Activated CD4-positive, CD25-positive, alpha-beta regulatory T cell treated with anti-CD3 and anti-CD28 coated beads, Interleukin-2, amount 50 U/mL, for 24 hours (primary cell): ENCODE data around the gene LYPD3.
A peak's percentile ranks its signal among the peaks of the same experiment; 100 is the strongest.
"Not testable (repeated sequence)": the region's sequence is repeated elsewhere in the genome, so short reads cannot be mapped to it uniquely, and the experiment has no call there.

Source experiments
- ATAC-seq, 2 donors: fragments of 150-1000 bp; cut with Tn5 transposase; one replicate each; pipeline ENCODE4 v1.10.0; 2021; ENCODE audit warnings: mild to moderate bottlenecking in 1 of 2, moderate library complexity in 1 of 2

LYPD3 gene

DNA sequence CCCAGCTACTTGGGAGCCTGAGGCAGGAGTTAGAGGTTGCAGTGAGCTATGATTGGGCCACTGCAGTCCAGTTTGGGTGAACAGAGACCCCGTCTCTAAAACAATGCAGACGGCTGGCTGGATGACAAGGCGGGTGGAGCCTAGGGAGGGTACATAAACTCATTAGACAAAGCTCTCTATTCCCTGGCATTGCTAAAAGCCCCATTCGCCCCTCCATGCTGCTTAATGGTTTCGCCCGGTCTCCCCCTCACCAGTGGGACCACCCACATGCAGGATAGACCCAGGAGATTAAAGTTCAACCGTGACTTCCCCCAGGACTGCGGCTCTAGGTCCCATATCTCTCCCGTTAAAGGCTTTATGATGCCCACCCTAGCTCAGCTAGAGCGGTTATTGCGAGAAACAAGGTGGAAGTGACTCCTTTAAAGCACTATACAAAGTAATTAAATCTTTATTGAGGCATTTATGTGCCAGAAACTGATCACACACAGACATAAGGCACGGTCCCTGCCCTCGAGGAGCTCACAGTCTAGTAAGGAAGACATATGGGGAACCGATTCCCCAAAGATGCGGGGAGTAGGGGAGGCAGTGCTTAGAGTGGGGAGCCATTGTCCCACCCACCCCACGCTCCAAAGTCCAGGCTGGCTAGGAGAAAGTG is 4.9 kb downstream of the LYPD3 start:
- ATAC-seq = no peak

DNA sequence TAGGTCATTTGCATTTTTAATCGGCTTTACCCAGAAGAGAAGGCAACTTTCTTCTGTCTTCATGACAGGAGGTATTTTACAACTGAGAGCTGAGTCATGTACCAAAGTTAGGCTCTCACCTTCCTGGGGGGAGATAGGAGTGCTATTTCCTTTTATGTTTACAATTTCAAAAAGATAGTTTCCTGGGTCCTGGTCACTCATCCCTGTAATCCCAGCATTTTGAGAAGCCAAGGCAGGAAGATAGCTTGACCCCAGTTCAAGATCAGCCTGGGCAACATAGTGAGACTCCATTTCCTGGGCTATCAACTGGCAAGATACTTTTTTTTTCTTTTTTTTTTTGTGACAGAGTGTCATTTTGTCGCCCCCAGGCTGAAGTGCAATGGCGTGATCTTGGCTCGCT is 7.6 kb downstream of the LYPD3 start:
- no peak for ATAC-seq

- no peak for ATAC-seq
Observed at GRCh38 chr19:43455321-43456113, 9.9 kb downstream of the LYPD3 start.

DNA sequence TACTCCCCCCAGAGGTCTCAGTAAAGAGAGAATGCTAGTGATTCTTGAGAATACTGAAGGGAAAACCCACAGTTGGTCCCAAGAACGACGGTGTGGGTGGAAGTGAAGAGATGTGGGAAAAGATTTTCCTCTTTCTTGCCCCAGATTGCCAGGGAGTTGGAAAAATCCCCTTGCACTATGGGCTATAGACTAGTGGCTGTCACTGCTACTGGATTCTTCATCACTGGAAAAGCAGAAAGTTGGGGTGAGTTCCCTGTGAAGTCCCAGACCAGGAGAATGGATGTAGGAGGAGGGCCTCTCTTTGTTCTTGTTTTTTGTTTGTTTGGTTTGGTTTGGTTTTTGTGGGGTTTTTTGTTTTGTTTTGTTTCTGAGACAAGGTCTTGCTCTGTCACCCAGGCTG is 11.4 kb downstream of the LYPD3 start:
- no peak for ATAC-seq

DNA sequence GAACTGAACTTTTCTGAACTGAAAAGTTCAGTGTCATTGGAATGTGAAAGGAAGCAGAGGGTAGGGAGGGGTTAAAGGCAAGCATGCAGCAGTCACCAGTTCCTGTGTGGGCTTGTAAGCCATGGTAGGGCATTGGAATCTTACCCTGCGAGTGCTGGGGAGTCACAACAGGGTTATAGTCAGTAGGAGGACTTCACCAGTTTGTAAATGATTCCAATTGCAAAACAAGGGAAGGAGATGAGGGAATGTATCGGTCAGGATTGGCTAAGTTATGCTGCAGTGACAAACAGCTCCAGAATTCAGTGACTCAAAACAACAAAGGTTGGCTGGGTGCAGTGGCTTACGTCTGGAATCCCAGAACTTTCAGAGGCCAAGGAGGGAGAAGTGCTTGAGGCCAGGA is 12.8 kb downstream of the LYPD3 start:
- no peak for ATAC-seq

GRCh38 chr19:43450545-43450997 is 14.8 kb downstream of the LYPD3 start:
- no peak for ATAC-seq

GRCh38 chr19:43447655-43448054 is 17.8 kb downstream of the LYPD3 start:
- no peak for ATAC-seq

DNA sequence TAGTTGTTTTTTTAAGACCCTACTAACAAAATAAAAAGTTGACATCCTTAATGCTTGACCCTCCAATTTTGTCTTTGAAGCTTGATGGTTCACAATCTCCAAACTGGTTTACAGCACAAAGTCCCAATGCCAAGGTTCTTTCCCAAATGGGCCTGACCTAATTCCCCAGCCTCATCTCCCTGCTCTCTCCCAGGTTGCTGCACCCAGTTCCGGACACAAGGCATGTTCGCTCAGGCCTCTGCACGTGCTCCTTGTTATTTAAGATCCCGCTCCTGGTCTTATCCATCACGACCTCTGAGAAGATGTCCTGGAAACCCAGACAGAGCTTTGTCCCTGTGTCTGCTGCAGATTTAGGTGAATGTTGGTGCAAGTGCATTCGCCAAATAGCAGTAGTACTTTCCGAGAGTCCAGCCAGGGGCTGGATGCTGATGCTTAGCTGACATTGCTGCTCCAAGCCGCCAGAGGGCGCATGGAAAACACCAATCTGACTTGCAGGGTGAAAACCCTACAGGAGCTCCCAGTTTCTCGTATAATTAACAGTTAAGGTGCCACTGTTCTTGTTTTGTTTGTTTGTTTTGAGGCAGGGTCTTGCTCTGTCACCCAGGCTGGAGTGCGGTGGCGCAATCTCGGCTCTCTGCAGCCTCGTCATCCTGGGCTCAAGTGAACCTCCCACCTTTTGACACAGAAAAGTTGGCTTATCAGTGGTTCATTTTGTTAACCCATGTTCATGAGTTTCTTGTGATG is 18.5 kb downstream of the LYPD3 start:
- peak; percentile 63 to 70 for ATAC-seq

- ATAC-seq = no peak
Observed at GRCh38 chr19:43445426-43445825, 20.0 kb downstream of the LYPD3 start.

DNA sequence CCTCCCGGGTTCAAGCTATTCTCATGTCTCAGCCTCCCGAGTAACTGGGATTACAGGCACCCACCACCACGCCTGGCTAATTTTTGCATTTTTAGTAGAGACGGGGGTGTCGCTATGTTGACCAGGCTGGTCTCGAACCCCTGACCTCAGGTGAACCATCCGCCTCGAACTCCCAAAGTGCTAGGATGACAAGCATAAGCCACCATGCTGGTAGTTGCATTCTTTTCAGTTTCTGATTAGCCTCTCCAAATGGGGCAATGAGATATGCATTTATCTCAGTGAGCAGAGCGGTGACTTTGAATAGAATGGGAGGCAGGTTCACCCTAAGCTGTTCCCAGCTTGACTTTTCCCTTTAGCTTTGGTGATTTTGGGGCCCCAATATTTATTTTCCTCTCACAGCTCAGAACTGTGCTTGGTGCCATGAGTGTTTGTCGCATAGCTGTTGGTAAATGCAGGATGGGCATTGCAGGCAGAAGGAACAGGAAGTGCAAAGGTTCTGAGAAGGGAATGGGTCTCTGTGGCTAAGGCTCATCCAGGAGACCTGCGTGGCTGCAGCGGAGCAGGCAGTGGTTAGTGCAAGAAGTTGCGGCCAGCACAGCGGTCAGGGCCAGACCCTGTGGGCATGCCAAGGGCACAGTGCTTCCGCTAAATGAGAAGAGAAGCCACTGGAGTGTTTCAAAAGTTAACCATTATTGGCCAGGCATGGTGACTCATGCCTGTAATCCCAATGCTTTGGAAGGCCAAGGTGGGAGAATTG is 20.7 kb downstream of the LYPD3 start:
- ATAC-seq = no peak

- not testable (repeated sequence) for ATAC-seq
Observed at GRCh38 chr19:43444091-43444490, 21.3 kb downstream of the LYPD3 start.

DNA sequence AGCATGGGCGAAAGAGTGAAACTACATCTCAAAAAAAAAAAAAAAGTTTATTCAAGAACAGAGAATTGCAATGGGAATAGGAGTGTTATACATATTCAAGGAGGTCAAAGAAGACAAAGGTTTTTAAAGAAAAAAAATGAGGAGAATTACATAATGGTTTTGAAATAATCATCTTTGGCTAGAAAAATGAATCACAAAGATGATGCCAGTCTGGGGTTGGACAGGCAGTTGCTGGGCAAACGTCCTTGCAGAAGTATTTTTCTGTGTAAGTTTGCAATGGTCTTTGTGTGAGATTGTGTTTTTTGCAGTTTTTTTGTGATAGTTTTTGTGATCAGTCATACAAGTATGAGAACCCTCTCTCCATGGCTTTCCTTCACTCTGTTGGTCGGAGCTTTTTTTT is 23.7 kb downstream of the LYPD3 start:
- no peak for ATAC-seq

GRCh38 chr19:43439709-43440063 is 25.7 kb downstream of the LYPD3 start:
- no peak for ATAC-seq

GRCh38 chr19:43439032-43439708 is 26.2 kb downstream of the LYPD3 start:
- ATAC-seq = peak; percentile 73 to 88

GRCh38 chr19:43438291-43439031 is 26.9 kb downstream of the LYPD3 start:
- ATAC-seq = no peak

GRCh38 chr19:43437712-43438111 is 27.7 kb downstream of the LYPD3 start:
- no peak for ATAC-seq

GRCh38 chr19:43437284-43437683 is 28.1 kb downstream of the LYPD3 start:
- not testable (repeated sequence) for ATAC-seq

GRCh38 chr19:43435775-43436174 is 29.6 kb downstream of the LYPD3 start:
- no peak for ATAC-seq

DNA sequence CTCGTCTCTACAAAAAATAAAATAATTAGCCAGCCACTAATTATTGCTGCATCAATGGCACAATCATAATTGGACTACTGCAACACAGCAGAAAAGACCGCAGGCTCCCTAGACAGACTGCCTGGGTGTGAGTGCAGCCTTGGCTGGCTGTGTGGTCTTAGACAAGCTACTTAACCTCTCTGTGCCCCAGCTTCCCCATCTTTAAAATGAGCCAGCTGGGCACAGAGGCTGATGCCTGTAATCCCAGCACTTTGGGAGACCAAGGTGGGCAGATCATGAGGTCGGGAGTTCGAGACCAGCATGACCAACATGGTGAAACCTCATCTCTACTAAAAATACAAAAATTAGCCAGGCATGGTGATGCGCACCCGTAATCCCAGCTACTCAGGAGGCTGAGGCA is 31.7 kb downstream of the LYPD3 start:
- no peak for ATAC-seq

DNA sequence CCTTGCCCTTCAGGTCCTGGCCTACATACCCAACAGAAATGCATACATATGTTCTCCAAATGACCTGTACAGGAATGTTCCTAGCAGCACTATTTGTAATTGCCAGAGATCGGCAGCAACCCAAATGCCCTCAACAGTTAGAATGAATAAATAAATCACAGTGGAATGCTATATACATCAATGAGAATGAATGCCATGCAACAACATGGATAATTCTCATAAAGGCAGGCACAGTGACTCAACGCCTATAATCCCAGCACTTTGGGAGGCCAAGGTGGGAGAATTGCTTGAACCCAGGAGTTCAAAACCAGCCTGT is 32.1 kb downstream of the LYPD3 start:
- no peak for ATAC-seq

- ATAC-seq = no peak
Observed at GRCh38 chr19:43430976-43431375, 34.4 kb downstream of the LYPD3 start.
